GM18868 (cell line): ENCODE results near the gene ZBTB34.

Experiments used
- ATAC-seq: cut with Tn5 transposase; IDR thresholded peaks from one replicate; pipeline ENCODE4 v1.9.1; 2021; ENCODE audit warnings: mild to moderate bottlenecking, moderate library complexity; ENCODE audit not compliant: unreplicated experiment

ZBTB34 gene

GRCh38 chr9:126842977-126843799, 17.3 kb upstream of the ZBTB34 start:
- ATAC-seq = peak; percentile 53

DNA sequence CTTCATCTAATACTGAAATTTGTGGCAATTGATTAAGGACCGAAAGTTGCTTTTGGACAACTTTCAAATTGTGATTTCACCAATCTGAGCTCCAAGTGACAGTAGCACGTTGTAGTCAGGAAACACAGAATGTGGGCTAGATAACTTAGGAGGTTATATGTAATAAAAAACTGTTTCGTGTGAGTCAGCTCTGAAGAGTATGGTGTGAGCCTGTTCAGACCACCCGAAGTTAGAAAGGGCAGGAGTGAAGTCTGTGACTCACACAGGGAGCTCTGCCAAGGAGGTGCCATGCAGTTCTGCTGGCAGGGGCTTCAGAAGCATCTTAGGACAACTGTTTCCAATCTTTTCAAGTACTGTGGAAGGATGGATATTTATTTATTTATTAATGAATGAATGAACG, 16.4 kb upstream of the ZBTB34 start:
- no peak for ATAC-seq

GRCh38 chr9:126847051-126847450, 13.4 kb upstream of the ZBTB34 start:
- ATAC-seq = no peak

DNA sequence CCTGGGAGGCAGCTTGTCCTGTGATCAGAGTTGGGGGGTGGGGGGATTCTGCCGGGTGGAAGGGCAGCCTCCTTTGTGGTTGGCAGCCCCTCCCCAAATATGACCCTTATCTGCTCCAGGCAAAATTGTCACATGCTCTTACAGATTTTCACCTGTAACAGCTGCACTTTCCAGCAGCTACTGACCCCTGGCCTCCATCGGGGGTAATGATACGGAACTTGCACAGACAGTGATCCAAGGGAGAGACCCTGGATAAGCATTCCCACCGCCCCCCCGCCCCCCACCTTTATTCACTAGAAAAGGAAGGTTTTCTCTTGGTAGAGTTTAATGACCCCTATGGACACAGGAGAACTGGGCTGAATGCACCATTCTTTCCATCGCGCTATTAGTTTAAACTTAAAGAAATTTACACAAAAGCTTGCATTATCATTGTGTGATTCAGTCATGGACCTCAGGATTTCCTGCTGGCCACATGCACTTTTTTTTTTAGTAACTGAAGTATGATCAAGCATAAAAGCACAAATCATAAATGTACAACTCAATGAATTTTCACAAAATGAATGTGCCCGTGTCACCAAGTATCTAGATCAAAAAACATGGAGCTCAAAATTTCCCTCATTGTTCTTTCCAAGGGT, 10.7 kb upstream of the ZBTB34 start:
- ATAC-seq = no peak

GRCh38 chr9:126851286-126851880, 9.1 kb upstream of the ZBTB34 start:
- no peak for ATAC-seq

GRCh38 chr9:126852086-126852688, 8.3 kb upstream of the ZBTB34 start:
- no peak for ATAC-seq

DNA sequence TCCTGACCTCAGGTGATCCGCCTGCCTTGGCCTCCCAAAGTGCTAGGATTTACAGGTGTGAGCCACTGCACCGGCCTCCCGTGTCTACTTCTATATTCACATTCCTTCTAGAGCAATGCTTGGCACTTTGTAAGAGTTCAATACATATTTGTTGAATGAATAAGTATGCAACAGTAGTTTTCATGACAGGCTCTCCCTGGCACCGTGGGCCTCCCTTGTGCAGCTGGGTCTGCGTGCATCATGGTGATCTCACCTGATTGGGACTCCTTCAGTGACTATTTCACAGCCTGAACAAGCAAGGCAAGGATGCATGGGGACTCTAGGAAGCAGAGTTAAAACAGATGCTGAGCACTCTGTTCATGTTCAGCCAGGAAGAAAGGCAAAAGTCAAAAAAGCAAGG, 6.8 kb upstream of the ZBTB34 start:
- no peak for ATAC-seq

DNA sequence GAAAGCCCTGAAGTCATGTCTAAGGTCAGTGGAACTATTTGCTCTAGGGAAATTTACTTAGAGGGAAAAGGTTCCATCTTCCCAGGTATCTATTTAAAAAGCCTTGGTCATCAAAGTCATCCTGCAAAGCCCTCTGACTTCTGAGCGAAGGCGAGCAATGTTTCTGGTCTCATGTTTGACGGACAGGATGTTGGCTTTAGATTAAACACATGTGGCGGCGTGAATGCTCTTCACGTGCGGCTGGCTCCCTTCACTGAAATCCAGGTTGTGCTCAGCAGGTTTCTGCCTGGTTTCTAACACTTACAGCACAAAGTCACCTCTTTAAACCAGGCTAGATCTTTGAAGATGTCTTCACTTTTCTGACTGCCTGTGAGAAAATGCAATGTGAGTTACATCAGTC, 5.7 kb upstream of the ZBTB34 start:
- ATAC-seq = no peak

GRCh38 chr9:126856326-126856877, 4.0 kb upstream of the ZBTB34 start:
- no peak for ATAC-seq

DNA sequence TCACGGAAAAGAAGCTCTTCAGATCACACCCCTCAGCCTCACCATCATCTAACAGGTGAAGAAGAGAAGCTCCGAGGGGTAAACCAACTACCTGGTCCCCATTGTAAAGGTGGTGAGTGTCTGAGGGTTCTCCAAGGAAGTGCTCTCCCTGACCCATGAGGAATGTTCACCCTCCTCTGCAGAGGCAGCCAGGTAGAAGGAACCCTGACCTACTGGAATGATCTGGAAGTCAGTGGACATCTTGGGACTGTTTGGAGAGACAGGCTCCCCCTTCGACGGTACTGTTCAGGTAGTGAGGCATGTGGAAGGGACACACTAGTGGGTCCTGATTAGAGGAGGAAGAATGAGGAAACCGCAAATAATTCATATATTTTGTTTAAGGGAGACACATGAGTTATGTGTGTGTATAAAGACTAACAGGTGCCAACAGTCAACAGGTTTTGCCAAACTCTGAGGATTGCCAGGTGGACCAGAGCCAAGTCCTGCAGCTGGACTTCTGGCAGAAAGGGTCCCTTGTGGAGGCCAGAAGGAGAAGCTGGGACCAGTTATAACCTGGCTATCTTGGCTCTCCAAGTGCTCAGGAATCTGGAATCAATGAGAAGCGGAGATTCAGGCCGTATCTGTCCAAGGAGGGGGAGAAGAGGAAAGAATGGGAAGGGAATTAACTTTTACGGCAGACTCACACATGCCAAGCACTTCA, 3.0 kb upstream of the ZBTB34 start:
- ATAC-seq = no peak

- ATAC-seq = no peak
Measured at GRCh38 chr9:126859111-126859510, 1.3 kb upstream of the ZBTB34 start.

DNA sequence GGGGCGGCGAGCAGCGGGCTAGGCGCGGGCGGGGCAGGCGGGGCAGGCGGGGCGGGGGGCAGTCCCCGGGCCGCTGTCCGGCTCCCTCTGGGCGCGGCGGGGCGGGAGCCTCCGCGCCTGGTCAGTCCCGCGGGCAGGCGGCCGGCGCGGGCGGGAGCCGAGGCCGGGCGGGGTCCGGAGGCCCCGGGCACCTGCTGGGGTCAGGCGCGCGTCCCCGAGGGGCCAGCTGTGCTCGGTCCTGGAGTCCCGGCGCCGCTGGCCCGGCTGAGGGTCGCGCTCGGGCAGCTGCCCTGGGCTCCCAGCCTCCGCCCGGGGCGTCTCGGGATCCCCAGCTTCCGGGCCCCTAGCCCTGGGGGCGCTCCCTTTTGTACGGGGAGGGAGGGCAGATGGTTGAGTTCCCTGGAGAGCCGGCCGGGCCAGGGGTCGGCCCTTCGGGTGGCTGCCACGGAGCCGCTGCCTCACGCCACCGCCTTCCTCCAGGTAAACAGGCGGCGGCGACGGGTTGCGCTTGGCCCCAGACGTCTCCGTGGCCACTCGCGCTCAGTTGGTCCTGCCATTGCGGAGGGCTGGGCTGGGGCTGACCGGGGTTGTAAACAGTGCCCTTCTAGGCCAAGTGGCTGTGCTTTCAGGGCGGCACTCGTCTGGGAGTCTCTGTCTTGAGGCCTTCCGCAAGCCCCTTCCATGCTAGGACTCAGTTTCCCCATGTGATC, 473 bp downstream of the ZBTB34 start:
- ATAC-seq = peak; percentile 12

DNA sequence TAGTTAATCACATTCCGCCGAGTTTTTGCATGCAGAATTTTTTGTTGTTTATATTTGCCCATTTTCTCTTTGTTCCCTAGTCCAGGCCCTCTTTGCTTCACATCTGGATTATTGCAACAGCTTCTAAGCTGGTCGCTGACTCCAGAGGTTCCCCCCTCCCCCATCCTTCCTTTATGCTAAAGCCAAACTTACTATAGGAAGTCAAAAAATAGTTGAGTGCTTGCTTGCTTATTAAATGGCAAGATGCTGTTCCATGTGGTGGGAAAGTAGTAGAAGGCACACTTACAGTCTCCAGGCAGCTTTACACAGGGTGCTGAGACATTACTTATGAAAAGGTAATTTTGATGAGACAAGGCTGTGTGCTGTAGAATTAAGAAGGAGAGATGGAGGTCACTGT, 1.3 kb downstream of the ZBTB34 start:
- ATAC-seq = no peak

DNA sequence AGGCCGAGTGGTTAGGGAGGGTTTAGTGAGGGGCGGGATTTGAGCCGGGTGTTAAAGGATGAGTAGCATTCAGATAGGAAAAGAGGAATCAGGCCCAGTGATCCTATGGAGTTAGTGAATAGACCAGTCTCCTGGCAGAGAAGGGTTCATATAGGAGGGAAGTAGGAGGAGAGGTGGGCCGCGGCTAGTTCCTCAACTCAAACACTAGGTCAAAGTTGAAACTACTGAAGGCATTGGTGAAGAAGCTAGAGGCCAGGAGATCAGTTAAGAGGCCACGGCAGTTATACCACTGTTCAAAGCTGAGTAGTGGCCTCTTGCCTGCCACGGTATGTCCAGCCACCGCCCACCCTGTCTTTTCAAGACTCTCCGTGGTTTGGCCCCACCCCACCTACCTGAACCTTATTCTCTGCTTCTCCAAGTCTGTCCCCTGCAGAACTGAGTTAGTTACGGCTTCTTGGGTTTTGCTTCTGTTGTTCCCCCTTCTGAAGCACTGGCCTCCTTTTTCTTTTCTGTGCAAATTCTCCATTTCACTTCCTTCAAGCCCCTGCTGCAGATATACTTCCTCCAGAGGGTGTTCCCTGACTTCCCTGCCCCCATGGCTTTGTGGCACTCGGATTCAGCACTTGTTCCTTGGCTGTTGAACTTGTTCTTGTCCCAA, 1.8 kb downstream of the ZBTB34 start:
- ATAC-seq = no peak

- no peak for ATAC-seq
Measured at GRCh38 chr9:126864771-126865170, 4.3 kb downstream of the ZBTB34 start.

DNA sequence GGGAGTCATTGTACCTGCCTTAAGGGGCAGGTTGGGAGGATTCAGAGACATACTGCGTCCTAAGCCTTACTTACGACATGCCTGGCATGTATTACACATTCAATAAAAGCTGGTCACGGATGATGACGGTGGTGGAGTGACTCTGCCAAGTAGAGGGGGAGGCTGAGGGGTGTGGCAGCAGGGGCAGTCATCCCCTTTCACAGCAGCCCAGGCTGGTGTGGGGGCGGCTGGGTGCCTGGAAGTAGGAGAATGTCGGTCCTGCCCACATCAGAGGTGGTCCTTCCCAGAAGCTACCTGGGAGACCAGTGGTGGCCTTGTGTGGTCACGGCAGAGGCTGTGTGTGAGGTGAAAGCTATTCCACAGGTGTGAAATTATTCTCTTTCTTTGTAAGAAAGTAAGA, 8.9 kb downstream of the ZBTB34 start:
- ATAC-seq = no peak

DNA sequence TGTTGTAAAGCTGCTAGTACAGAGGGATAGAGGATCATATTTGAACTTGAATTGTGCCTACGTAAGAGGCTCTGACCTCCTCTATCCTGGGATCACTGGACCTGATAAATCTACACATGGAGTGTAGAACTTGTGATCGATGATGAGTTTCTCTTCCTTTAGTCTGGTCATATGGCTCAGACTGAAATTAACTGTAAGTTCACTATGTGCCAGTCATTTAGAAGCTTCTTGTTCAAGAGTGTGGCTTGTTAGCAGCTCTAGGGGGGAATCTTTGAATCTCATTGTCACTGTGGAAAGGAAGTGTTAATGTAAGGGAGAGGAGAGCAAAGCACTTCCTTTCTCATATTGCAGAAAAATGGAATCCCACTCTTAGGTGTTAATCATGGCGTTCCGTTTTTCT, 12.1 kb downstream of the ZBTB34 start:
- ATAC-seq = no peak

DNA sequence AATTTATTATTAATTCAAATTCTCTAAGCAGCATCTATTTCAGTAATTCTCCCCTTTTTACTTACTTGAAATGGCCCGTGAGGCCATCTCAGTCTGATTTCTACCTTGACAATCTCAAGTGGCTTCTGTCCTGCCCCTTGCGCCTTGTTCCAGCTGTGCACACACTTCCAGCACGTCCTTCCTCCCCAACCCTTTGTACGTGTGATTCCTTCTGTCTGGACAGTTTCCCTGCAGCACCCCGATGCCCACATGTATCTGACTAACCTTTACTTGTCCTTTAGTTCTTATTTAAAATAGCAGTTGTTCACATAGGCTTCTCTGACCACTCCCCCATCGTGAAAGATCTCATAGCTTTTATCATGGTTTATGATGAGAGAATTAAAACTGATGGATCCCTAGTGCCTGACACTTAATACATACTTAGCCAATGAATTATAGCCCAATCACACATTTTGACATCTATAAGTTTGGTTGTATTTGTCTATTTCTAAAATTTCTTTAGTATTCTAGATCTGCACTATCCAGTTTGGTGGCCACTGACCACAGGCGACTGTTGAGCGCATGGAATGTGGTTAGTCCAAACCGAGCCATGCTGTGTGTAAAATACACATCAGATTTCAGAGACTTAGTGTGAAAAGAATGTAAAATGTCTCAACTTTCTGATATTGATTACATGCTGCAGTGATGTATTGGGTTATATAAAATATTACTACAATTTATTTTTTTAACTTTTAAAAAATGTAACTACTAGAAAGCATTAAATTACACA, 14.3 kb downstream of the ZBTB34 start:
- no peak for ATAC-seq
